Natural killer cell (primary cell): ENCODE results near the gene KRT39. TPM values are rescaled to one million over a fixed set of nuclear protein-coding genes. Genes with fewer than 3 reads are reported as not detected.

ENCODE experiments used
- ATAC-seq, 3 donors: fragments of 150-1000 bp in 2 of 3; fragments of 200-7000 bp in 1 of 3; cut with Tn5 transposase; 1 replicate in 1 of 3; 2 replicates in 2 of 3; pipeline ENCODE4 v1.10.0; 2021; ENCODE audit warnings: mild to moderate bottlenecking in 2 of 3, moderate library complexity in 2 of 3
- DNase-seq, 2 donors: peaks; one replicate each; pipeline versions ENCODE4 v3.0.0 to v3.0.0-alpha.2; 2013 to 2021; ENCODE audit warnings: mixed read lengths in 1 of 2
- H3K27ac ChIP-seq: one replicate; pipeline ENCODE4 v1.5.1; 2013; ENCODE audit warnings: mild to moderate bottlenecking, low read length
- H3K27me3 ChIP-seq: one replicate; pipeline ENCODE4 v1.6.1; 2013; ENCODE audit warnings: low read length; ENCODE audit not compliant: control insufficient read depth, insufficient read depth
- H3K36me3 ChIP-seq: one replicate; pipeline ENCODE4 v1.6.1; 2013; ENCODE audit warnings: low read length; ENCODE audit not compliant: control insufficient read depth, insufficient read depth
- H3K4me1 ChIP-seq: one replicate; pipeline ENCODE4 v1.6.1; 2013; ENCODE audit warnings: low read length; ENCODE audit not compliant: control insufficient read depth, insufficient read depth
- H3K4me3 ChIP-seq: one replicate; pipeline ENCODE4 v1.5.1; 2013; ENCODE audit warnings: low read length
- H3K9me3 ChIP-seq: one replicate; pipeline ENCODE4 v1.6.1; 2013; ENCODE audit warnings: low read length; ENCODE audit not compliant: control insufficient read depth, insufficient read depth
- H3K27ac Mint-ChIP-seq, 2 donors: one replicate each; pipeline ENCODE4 v1.8.0; 2022; ENCODE audit warnings: mild to moderate bottlenecking in 2 of 2, mixed read lengths in 2 of 2, moderate library complexity in 1 of 2
- H3K27me3 Mint-ChIP-seq, 2 donors: one replicate each; pipeline ENCODE4 v1.8.0; 2022; ENCODE audit warnings: low read depth in 2 of 2, mixed read lengths in 2 of 2
- H3K36me3 Mint-ChIP-seq: one replicate; pipeline ENCODE4 v1.8.0; 2022; ENCODE audit warnings: mixed read lengths
- H3K4me1 Mint-ChIP-seq, 2 donors: one replicate each; pipeline ENCODE4 v1.8.0; 2022; ENCODE audit warnings: mixed read lengths in 2 of 2
- H3K4me3 Mint-ChIP-seq: one replicate; pipeline ENCODE4 v1.8.0; 2022; ENCODE audit warnings: mild to moderate bottlenecking, moderate library complexity, mixed read lengths
- H3K9me3 Mint-ChIP-seq, 2 donors: one replicate each; pipeline ENCODE4 v1.8.0; 2022; ENCODE audit warnings: mixed read lengths in 2 of 2
- CTCF ChIP-seq: fragments of 200-600 bp; IDR thresholded peaks from one replicate; pipeline ENCODE4 v1.8.0; 2022; ENCODE audit warnings: antibody characterized with exemption
- WGBS: methylation state at CpG from one replicate; pipeline ENCODE4 v1.1.7; 2013; ENCODE audit warnings: missing lambda C conversion rate; ENCODE audit not compliant: insufficient coverage; 5-methylcytosine and 5-hydroxymethylcytosine counted together
- intact Hi-C: fragments of 100-400 bp; cut with micrococcal nuclease; formaldehyde crosslinking; loops from one replicate; pipeline ENCODE4 v1.14.2; 2022
- total RNA-seq, 4 donors: library from RNA; stranded (reverse); fragments of 120-200 nt in 1 of 4; gene quantifications; one replicate each; pipeline versions ENCODE4 v1.2.3 to v1.2.4, GENCODE V29; 2013 to 2022

KRT39 gene
- total RNA-seq, 3 donors from 2014 or later (not counting 1 experiment from before 2014, with no cell fraction given), result not detected

GRCh38 chr17:40960144-40960543 is 6.6 kb downstream of the KRT39 start:
- WGBS, result 95% methylated on average over 10 of the region's 10 CpGs
- Histone ChIP-seq H3K27me3 (no peaks in the 10 kb centered on the region), H3K4me1 (no peaks in the 10 kb centered on the region), H3K9me3 (no peaks in the 10 kb centered on the region), H3K4me3 (no peak overlapping the region), H3K36me3 (no peaks in the 10 kb centered on the region), H3K27ac (no peak overlapping the region)
- intact Hi-C loops, result no loop called here
- no peak for ATAC-seq
- no peak for TF ChIP-seq CTCF
- H3K4me3 Mint-ChIP-seq, result no peak overlapping the region
- no peak overlapping the region for H3K27ac Mint-ChIP-seq
- H3K4me1 Mint-ChIP-seq, result no peaks in the 10 kb centered on the region
- peaks cover 10 to 29% of the 10 kb centered on the region in 2 donors for H3K27me3 Mint-ChIP-seq
- H3K36me3 Mint-ChIP-seq, result no peaks in the 10 kb centered on the region
- H3K9me3 Mint-ChIP-seq, result no peaks in the 10 kb centered on the region
- DNase-seq, result no peak

GRCh38 chr17:40958086-40958953 is 8.4 kb downstream of the KRT39 start:
- H3K27ac ChIP-seq, result no peak overlapping the region
- H3K27me3 ChIP-seq, result no peaks in the 10 kb centered on the region
- DNase-seq (no peak), ATAC-seq (no peak)
- no peaks in the 10 kb centered on the region for H3K9me3 ChIP-seq
- H3K27me3 Mint-ChIP-seq, result peaks cover 17 to 47% of the 10 kb centered on the region in 2 donors
- intact Hi-C loops, result no loop called here
- H3K27ac Mint-ChIP-seq, result no peak overlapping the region
- no peak overlapping the region for H3K4me3 ChIP-seq
- TF ChIP-seq CTCF, result no peak
- 89% methylated on average over 11 of the region's 12 CpGs for WGBS
- H3K4me1 ChIP-seq, result no peaks in the 10 kb centered on the region
- H3K4me1 Mint-ChIP-seq, result no peaks in the 10 kb centered on the region
- no peaks in the 10 kb centered on the region for H3K36me3 ChIP-seq
- no peak overlapping the region for H3K4me3 Mint-ChIP-seq
- no peaks in the 10 kb centered on the region for H3K9me3 Mint-ChIP-seq
- no peaks in the 10 kb centered on the region for H3K36me3 Mint-ChIP-seq

GRCh38 chr17:40956401-40957254 is 10.1 kb downstream of the KRT39 start:
- H3K9me3 Mint-ChIP-seq, result no peaks in the 10 kb centered on the region
- DNase-seq (no peak), ATAC-seq (no peak)
- TF ChIP-seq CTCF, result no peak
- no peak overlapping the region for H3K4me3 ChIP-seq
- no peaks in the 10 kb centered on the region for H3K36me3 Mint-ChIP-seq
- H3K27me3 ChIP-seq, result no peaks in the 10 kb centered on the region
- H3K27ac Mint-ChIP-seq, result no peak overlapping the region
- H3K4me1 ChIP-seq, result no peaks in the 10 kb centered on the region
- no peak overlapping the region for H3K27ac ChIP-seq
- H3K9me3 ChIP-seq, result no peaks in the 10 kb centered on the region
- no peaks in the 10 kb centered on the region for H3K4me1 Mint-ChIP-seq
- WGBS, result 88% methylated on average over 7 of the region's 8 CpGs
- no peaks in the 10 kb centered on the region for H3K36me3 ChIP-seq
- no peak overlapping the region for H3K4me3 Mint-ChIP-seq
- intact Hi-C loops, result no loop called here
- peaks cover 21 to 48% of the 10 kb centered on the region in 2 donors for H3K27me3 Mint-ChIP-seq
